HL-60 (cell line): ENCODE results near the gene PCSK5.

Experiments used
- DNase-seq, 2 experiments: peaks; one replicate each; pipeline ENCODE4 v3.0.0-alpha.2; 2010 to 2020; ENCODE audit warnings: low read depth in 1 of 2, low spot score in 1 of 2
- H3K27ac ChIP-seq: fragments of 250-450 bp; sonication (Bioruptor Pico); replicated peaks from 2 replicates; pipeline ENCODE4 v1.5.1; 2020; ENCODE audit warnings: mild to moderate bottlenecking, moderate library complexity
- H3K27me3 ChIP-seq: fragments of 250-450 bp; sonication (Bioruptor Pico); 2 replicates; pipeline ENCODE4 v1.5.1; 2021; ENCODE audit warnings: mild to moderate bottlenecking, moderate library complexity; ENCODE audit not compliant: insufficient read depth, poor library complexity, severe bottlenecking
- H3K4me3 ChIP-seq: replicated peaks from 2 replicates; pipeline ENCODE4 v1.5.1; 2011; ENCODE audit warnings: mild to moderate bottlenecking, control low read depth, low read length; ENCODE audit not compliant: insufficient read depth
- GABPA ChIP-seq: IDR thresholded peaks from 2 replicates; pipeline ENCODE4 v1.6.1; 2012; ENCODE audit warnings: low read depth
- POLR2AphosphoS5 ChIP-seq: IDR thresholded peaks from 2 replicates; pipeline ENCODE4 v1.6.1; 2012; ENCODE audit warnings: low read depth
- SPI1 ChIP-seq: IDR thresholded peaks from 2 replicates; pipeline ENCODE4 v1.6.1; 2012; ENCODE audit warnings: low read depth, mild to moderate bottlenecking, borderline replicate concordance
- TF ChIP-seq, protein P1 (sequence below): IDR thresholded peaks from 2 replicates; pipeline ENCODE4 v1.6.1; 2012; ENCODE audit warnings: low read depth; ENCODE audit not compliant: insufficient replicate concordance
- TF ChIP-seq, protein P2 (sequence below): IDR thresholded peaks from one replicate; pipeline ENCODE4 v1.5.1; 2011; ENCODE audit warnings: low read length, control low read depth, inconsistent platforms; ENCODE audit not compliant: insufficient read depth

Gene PCSK5

GRCh38 chr9:76007935-76008334 is 117.5 kb downstream of the PCSK5 start:
- DNase-seq, result no peak
- H3K27me3 ChIP-seq, result no peaks in the 10 kb centered on the region
- no peak overlapping the region for H3K4me3 ChIP-seq
- TF ChIP-seq POLR2AphosphoS5 (no peak), GABPA (no peak), SPI1 (no peak)
- TF ChIP-seq, protein P1, sequence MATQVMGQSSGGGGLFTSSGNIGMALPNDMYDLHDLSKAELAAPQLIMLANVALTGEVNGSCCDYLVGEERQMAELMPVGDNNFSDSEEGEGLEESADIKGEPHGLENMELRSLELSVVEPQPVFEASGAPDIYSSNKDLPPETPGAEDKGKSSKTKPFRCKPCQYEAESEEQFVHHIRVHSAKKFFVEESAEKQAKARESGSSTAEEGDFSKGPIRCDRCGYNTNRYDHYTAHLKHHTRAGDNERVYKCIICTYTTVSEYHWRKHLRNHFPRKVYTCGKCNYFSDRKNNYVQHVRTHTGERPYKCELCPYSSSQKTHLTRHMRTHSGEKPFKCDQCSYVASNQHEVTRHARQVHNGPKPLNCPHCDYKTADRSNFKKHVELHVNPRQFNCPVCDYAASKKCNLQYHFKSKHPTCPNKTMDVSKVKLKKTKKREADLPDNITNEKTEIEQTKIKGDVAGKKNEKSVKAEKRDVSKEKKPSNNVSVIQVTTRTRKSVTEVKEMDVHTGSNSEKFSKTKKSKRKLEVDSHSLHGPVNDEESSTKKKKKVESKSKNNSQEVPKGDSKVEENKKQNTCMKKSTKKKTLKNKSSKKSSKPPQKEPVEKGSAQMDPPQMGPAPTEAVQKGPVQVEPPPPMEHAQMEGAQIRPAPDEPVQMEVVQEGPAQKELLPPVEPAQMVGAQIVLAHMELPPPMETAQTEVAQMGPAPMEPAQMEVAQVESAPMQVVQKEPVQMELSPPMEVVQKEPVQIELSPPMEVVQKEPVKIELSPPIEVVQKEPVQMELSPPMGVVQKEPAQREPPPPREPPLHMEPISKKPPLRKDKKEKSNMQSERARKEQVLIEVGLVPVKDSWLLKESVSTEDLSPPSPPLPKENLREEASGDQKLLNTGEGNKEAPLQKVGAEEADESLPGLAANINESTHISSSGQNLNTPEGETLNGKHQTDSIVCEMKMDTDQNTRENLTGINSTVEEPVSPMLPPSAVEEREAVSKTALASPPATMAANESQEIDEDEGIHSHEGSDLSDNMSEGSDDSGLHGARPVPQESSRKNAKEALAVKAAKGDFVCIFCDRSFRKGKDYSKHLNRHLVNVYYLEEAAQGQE, result no peak
- TF ChIP-seq, protein P2, sequence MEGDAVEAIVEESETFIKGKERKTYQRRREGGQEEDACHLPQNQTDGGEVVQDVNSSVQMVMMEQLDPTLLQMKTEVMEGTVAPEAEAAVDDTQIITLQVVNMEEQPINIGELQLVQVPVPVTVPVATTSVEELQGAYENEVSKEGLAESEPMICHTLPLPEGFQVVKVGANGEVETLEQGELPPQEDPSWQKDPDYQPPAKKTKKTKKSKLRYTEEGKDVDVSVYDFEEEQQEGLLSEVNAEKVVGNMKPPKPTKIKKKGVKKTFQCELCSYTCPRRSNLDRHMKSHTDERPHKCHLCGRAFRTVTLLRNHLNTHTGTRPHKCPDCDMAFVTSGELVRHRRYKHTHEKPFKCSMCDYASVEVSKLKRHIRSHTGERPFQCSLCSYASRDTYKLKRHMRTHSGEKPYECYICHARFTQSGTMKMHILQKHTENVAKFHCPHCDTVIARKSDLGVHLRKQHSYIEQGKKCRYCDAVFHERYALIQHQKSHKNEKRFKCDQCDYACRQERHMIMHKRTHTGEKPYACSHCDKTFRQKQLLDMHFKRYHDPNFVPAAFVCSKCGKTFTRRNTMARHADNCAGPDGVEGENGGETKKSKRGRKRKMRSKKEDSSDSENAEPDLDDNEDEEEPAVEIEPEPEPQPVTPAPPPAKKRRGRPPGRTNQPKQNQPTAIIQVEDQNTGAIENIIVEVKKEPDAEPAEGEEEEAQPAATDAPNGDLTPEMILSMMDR, result no peak
- H3K27ac ChIP-seq, result no peak overlapping the region

GRCh38 chr9:76013809-76014208 is 123.3 kb downstream of the PCSK5 start:
- TF ChIP-seq POLR2AphosphoS5 (no peak), SPI1 (peak; percentile 92)
- H3K4me3 ChIP-seq, result no peak overlapping the region
- DNase-seq, result peak in 1 of 2 experiments; percentile 9
- H3K27me3 ChIP-seq, result no peaks in the 10 kb centered on the region
- no peak overlapping the region for H3K27ac ChIP-seq

DNA sequence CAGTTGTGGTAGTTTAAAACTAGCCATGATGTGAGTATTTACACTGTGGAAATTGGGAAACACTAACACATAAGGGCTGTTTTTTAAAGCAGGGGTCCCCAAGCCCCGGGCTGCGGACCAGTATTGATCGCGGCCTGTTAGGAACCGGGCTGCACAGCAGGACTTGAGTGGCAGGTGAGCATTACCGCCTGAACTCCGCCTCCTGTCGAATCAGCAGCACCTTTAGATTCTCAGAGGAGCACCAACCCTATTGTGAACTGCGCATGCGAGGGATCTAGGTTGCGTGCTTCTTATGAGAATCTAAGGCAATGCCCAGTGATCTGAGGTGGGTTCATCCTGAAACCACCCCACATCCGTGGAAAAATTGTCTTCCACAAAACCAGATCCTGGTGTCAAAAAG is 127.8 kb downstream of the PCSK5 start:
- Histone ChIP-seq H3K4me3 (no peak overlapping the region), H3K27me3 (no peaks in the 10 kb centered on the region), H3K27ac (no peak overlapping the region)
- DNase-seq, result no peak
- TF ChIP-seq, protein P1, result no peak
- TF ChIP-seq SPI1 (no peak), GABPA (no peak), POLR2AphosphoS5 (no peak)
- TF ChIP-seq, protein P2, result no peak

- DNase-seq, result no peak
- H3K4me3 ChIP-seq, result no peak overlapping the region
- H3K27ac ChIP-seq, result no peak overlapping the region
- H3K27me3 ChIP-seq, result no peaks in the 10 kb centered on the region
- TF ChIP-seq, protein P2, result no peak
- TF ChIP-seq, protein P1, result no peak
- TF ChIP-seq SPI1 (no peak), GABPA (no peak), POLR2AphosphoS5 (no peak)
Measured at GRCh38 chr9:76018761-76019160, 128.3 kb downstream of the PCSK5 start.
